ENCODE measurements around the gene CD99. TPM values are rescaled to one million over a fixed set of nuclear protein-coding genes. Genes with fewer than 3 reads are reported as not detected.

Gene CD99
- total RNA-seq, 6 donors from 2014 or later, result 135 to 300 (median 233) TPM

DNA sequence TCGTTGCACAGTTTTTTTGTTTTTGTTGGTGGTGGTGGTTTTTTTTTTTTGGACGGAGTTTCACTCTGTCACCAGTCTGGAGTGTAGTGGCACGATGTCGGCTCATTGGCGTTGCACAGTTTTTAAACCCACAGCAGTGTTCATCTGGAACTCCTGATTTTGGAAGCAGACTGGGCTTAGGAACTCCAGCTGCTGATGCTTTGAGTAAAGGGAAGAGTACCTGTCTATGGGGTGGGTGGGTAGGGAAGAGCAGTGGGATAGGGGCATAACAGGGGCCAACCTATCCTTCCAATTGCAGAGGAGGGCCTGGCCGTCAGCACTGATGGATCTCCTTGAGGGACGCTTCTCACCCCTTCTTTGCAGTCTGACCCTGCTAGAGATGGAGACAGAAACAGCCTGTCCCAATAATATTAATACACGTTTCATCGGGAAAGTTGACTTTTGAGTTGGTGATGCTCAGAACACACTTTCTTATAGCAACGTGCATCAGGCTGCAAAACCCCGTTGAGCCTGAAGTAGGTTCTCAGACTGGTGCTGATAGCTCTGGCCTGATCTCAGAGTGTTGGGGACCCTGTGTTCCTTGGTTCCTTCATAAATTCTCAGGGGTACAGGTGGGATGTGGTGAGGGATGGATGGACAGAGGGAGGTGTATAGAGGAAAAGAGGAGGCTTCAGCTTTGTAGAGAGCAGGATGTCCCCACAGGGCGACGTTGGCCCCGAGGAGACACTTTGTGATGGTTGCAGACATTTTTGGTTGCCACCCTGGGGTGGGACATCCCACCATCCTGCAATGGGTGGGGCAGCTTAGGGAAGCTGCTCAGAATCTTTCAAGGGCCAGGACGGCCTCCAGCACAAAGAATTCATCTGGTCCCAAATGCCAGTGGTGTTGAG is 2.3 kb downstream of the CD99 start:
- WGBS, 2 donors, result 67 to 69% methylated on average over 14 to 15 of the region's 15 CpGs
- Histone ChIP-seq H3K4me1 (peaks cover 52 to 60% (median 54%) of the 10 kb centered on the region in 4 donors), H3K27ac (peak overlapping the region; percentile 77 to 92 (median 89)), H3K9me3 (no peaks in the 10 kb centered on the region), H3K27me3 (no peaks in the 10 kb centered on the region), H3K36me3 (no peaks in the 10 kb centered on the region), H3K4me3 (peak overlapping the region in 3 of 4 donors; percentile 85 to 98 (median 92))
- TF ChIP-seq POLR2AphosphoS5 (IDR thresholded peaks at IDR 0.05) (no peak), EP300 (IDR thresholded peaks at IDR 0.05) (no peak), POLR2A (IDR thresholded peaks at IDR 0.05) (no peak)
- TF ChIP-seq, protein P1, sequence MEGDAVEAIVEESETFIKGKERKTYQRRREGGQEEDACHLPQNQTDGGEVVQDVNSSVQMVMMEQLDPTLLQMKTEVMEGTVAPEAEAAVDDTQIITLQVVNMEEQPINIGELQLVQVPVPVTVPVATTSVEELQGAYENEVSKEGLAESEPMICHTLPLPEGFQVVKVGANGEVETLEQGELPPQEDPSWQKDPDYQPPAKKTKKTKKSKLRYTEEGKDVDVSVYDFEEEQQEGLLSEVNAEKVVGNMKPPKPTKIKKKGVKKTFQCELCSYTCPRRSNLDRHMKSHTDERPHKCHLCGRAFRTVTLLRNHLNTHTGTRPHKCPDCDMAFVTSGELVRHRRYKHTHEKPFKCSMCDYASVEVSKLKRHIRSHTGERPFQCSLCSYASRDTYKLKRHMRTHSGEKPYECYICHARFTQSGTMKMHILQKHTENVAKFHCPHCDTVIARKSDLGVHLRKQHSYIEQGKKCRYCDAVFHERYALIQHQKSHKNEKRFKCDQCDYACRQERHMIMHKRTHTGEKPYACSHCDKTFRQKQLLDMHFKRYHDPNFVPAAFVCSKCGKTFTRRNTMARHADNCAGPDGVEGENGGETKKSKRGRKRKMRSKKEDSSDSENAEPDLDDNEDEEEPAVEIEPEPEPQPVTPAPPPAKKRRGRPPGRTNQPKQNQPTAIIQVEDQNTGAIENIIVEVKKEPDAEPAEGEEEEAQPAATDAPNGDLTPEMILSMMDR (IDR thresholded peaks at IDR 0.05), result no peak
- ATAC-seq (ENCODE audit: low FRiP score in 2 of 2), result no peak
- DNase-seq, result no peak

DNA sequence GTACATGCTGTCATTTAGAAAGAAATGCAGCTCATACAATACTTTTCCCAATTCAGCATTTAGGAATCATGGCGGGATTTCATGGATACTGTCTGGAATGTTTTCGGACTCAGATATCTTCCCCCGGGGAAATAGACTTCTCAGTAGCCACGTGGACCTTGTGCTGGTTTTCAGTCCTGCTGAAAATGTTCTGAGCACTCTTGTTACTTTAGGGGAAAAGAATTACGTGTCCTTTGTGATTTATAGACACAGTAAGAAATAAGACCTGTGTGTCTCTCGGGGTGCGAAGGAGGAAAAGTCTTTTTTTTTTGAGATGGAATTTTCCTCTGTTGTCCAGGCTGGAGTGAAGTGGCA is 3.8 kb downstream of the CD99 start:
- DNase-seq, result no peak
- Histone ChIP-seq H3K27ac (peak overlapping the region in 1 of 4 donors; percentile 34), H3K4me1 (peaks cover 58 to 71% (median 62%) of the 10 kb centered on the region in 4 donors), H3K9me3 (no peaks in the 10 kb centered on the region), H3K27me3 (no peaks in the 10 kb centered on the region), H3K4me3 (peak overlapping the region in 1 of 4 donors; percentile 92), H3K36me3 (no peaks in the 10 kb centered on the region)
- no peak for ATAC-seq (ENCODE audit: low FRiP score in 2 of 2)
- TF ChIP-seq POLR2AphosphoS5 (IDR thresholded peaks at IDR 0.05) (no peak), POLR2A (IDR thresholded peaks at IDR 0.05) (no peak), EP300 (IDR thresholded peaks at IDR 0.05) (no peak)
- TF ChIP-seq, protein P1 (IDR thresholded peaks at IDR 0.05), result no peak
- WGBS, 2 donors, result 85 to 89% methylated on average over 7 of the region's 7 CpGs

DNA sequence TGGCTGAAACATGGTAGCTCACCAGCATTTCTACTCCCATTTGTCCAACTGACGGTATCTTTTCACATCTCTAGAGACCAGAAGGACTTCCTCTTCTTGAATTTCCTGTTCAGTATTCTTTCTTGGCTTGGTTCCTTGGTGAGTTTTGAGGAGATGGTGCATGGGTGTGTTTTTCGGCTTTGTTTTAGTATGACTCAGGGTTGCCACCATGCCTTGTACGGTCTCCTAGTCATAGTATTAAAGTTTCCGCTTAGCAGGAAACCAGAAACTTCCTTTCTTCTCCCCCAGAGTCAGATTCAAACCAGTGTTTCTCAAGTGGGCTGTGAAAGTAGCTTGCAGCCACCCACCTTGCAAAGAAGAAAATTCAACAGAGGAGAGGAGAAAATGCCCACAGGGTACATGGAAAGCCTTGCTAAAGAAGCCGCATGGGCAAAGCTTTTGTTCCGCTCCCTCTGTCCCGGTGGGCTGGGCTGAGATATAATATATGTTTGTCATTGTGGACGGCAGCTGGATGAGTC is 5.7 kb downstream of the CD99 start:
- 31 to 38% methylated on average over 8 of the region's 8 CpGs for WGBS, 2 donors
- peaks cover 60 to 66% (median 65%) of the 10 kb centered on the region in 4 donors for H3K4me1 ChIP-seq
- H3K4me3 ChIP-seq, result peak overlapping the region in 2 of 4 donors; percentile 13 to 18
- no peaks in the 10 kb centered on the region for H3K27me3 ChIP-seq
- H3K27ac ChIP-seq, result peak overlapping the region; percentile 47 to 74 (median 70)
- TF ChIP-seq POLR2AphosphoS5 (IDR thresholded peaks at IDR 0.05) (peak in 1 of 2 donors; percentile 27), POLR2A (IDR thresholded peaks at IDR 0.05) (no peak), EP300 (IDR thresholded peaks at IDR 0.05) (peak in 1 of 4 donors; percentile 55)
- TF ChIP-seq, protein P1 (IDR thresholded peaks at IDR 0.05), result no peak
- peak; percentile 51 to 76 for ATAC-seq (ENCODE audit: low FRiP score in 2 of 2)
- no peaks in the 10 kb centered on the region for H3K9me3 ChIP-seq
- no peak for DNase-seq
- H3K36me3 ChIP-seq, result peaks cover 0 to 3% (median 0%) of the 10 kb centered on the region in 4 donors

DNA sequence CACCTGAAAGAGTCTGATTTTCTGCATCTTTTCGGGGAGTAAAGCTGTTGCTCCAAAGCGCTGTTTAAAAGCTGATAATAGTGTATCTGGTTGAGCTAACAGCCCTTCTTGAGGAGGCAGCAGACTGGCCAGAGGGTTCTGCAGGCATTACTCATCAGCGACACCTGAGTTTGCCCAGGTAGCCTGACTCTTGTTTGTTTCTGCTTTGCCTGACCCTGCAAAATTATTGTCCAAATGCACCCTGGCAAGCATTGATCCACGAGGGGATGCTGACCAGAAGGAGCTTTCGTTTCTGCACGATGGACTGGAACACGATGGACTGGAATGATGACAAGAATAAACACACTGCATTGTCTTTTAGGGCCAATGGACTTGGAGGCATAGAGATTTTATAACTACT is 6.2 kb downstream of the CD99 start:
- Histone ChIP-seq H3K4me1 (peaks cover 60 to 68% (median 66%) of the 10 kb centered on the region in 4 donors), H3K4me3 (peak overlapping the region in 2 of 4 donors; percentile 13 to 18), H3K9me3 (no peaks in the 10 kb centered on the region), H3K36me3 (peaks cover 0 to 3% (median 0%) of the 10 kb centered on the region in 4 donors), H3K27ac (peak overlapping the region; percentile 47 to 74 (median 70)), H3K27me3 (no peaks in the 10 kb centered on the region)
- no peak for ATAC-seq (ENCODE audit: low FRiP score in 2 of 2)
- WGBS, 2 donors, result 48 to 55% methylated on average over 7 of the region's 7 CpGs
- DNase-seq, result no peak
- TF ChIP-seq POLR2A (IDR thresholded peaks at IDR 0.05) (no peak), POLR2AphosphoS5 (IDR thresholded peaks at IDR 0.05) (no peak), EP300 (IDR thresholded peaks at IDR 0.05) (no peak)
- TF ChIP-seq, protein P1 (IDR thresholded peaks at IDR 0.05), result no peak
